IPS-15b (cell line): Measurements from ENCODE around the gene MCM7.

Experiments used
- H3K27me3 ChIP-seq: one replicate; pipeline ENCODE4 v1.6.1; 2013; ENCODE audit warnings: low read length; ENCODE audit not compliant: control insufficient read depth, insufficient read depth
- H3K36me3 ChIP-seq: one replicate; pipeline ENCODE4 v1.6.1; 2013; ENCODE audit warnings: low read length; ENCODE audit not compliant: control insufficient read depth, insufficient read depth
- H3K4me1 ChIP-seq: one replicate; pipeline ENCODE4 v1.6.1; 2013; ENCODE audit warnings: mild to moderate bottlenecking, low read length; ENCODE audit not compliant: control insufficient read depth, insufficient read depth
- H3K4me3 ChIP-seq: one replicate; pipeline ENCODE4 v1.5.1; 2013; ENCODE audit warnings: low read depth, low read length
- H3K9ac ChIP-seq: one replicate; pipeline ENCODE4 v1.6.1; 2013; ENCODE audit warnings: low read depth, mild to moderate bottlenecking, low read length
- H3K9me3 ChIP-seq: one replicate; pipeline ENCODE4 v1.6.1; 2013; ENCODE audit warnings: mild to moderate bottlenecking, low read length; ENCODE audit not compliant: control insufficient read depth, insufficient read depth

The MCM7 gene

GRCh38 chr7:100057006-100057405 is 44.2 kb downstream of the MCM7 start:
- Histone ChIP-seq H3K4me3 (no peak overlapping the region), H3K9me3 (no peaks in the 10 kb centered on the region), H3K4me1 (no peaks in the 10 kb centered on the region), H3K27me3 (no peaks in the 10 kb centered on the region), H3K36me3 (peaks cover 37% of the 10 kb centered on the region), H3K9ac (no peak overlapping the region)

GRCh38 chr7:100053215-100053614 is 48.0 kb downstream of the MCM7 start:
- H3K4me1 ChIP-seq: no peaks in the 10 kb centered on the region
- H3K9me3 ChIP-seq: no peaks in the 10 kb centered on the region
- H3K27me3 ChIP-seq: no peaks in the 10 kb centered on the region
- H3K9ac ChIP-seq: no peak overlapping the region
- H3K4me3 ChIP-seq: no peak overlapping the region
- peaks cover 16% of the 10 kb centered on the region for H3K36me3 ChIP-seq

GRCh38 chr7:100051611-100052010 is 49.6 kb downstream of the MCM7 start:
- no peak overlapping the region for H3K9ac ChIP-seq

GRCh38 chr7:100049441-100050291 is 51.5 kb downstream of the MCM7 start, which contains the start of gene ZSCAN21:
TSS of gene ZSCAN21 (plus strand) at chr7:100049774. CDS start at chr7:100057007, 7,233 bp downstream.
- H3K36me3 ChIP-seq: no peaks in the 10 kb centered on the region
- no peaks in the 10 kb centered on the region for H3K4me1 ChIP-seq
- peak within 1 kb of the TSS; percentile 95 for H3K4me3 ChIP-seq
- H3K9me3 ChIP-seq: no peaks in the 10 kb centered on the region
- H3K27me3 ChIP-seq: no peaks in the 10 kb centered on the region
- H3K9ac ChIP-seq: peak within 1 kb of the TSS; percentile 79

More at GRCh38 chr7:100051611-100052010, 49.6 kb downstream of the MCM7 start:
- peaks cover under 1% of the 10 kb centered on the region for H3K36me3 ChIP-seq
- H3K9me3 ChIP-seq: no peaks in the 10 kb centered on the region
- no peaks in the 10 kb centered on the region for H3K4me1 ChIP-seq
- no peak overlapping the region for H3K4me3 ChIP-seq
- no peaks in the 10 kb centered on the region for H3K27me3 ChIP-seq

GRCh38 chr7:100048680-100049079 is 52.5 kb downstream of the MCM7 start:
- Histone ChIP-seq H3K27me3 (no peaks in the 10 kb centered on the region), H3K9ac (no peak overlapping the region), H3K4me1 (no peaks in the 10 kb centered on the region), H3K36me3 (no peaks in the 10 kb centered on the region), H3K4me3 (no peak overlapping the region), H3K9me3 (no peaks in the 10 kb centered on the region)

- H3K27me3 ChIP-seq: no peaks in the 10 kb centered on the region
- no peak overlapping the region for H3K4me3 ChIP-seq
- no peaks in the 10 kb centered on the region for H3K9me3 ChIP-seq
- H3K9ac ChIP-seq: no peak overlapping the region
- H3K36me3 ChIP-seq: peaks cover 2% of the 10 kb centered on the region
- no peaks in the 10 kb centered on the region for H3K4me1 ChIP-seq
Measured at GRCh38 chr7:100044718-100045117, 56.5 kb downstream of the MCM7 start.
